Measurements from ENCODE around the gene RGL4. TPM values are rescaled to one million over a fixed set of nuclear protein-coding genes. Genes with fewer than 3 reads are reported as not detected.
"Not testable (repeated sequence)": the region's sequence is repeated elsewhere in the genome, so short reads cannot be mapped to it uniquely, and the experiment has no call there.

Gene RGL4
- total and polyA plus RNA-seq, 2 of the 8 experiments (the other 6 are each of a cell fraction or from before 2014, with no cell fraction given): not detected

DNA sequence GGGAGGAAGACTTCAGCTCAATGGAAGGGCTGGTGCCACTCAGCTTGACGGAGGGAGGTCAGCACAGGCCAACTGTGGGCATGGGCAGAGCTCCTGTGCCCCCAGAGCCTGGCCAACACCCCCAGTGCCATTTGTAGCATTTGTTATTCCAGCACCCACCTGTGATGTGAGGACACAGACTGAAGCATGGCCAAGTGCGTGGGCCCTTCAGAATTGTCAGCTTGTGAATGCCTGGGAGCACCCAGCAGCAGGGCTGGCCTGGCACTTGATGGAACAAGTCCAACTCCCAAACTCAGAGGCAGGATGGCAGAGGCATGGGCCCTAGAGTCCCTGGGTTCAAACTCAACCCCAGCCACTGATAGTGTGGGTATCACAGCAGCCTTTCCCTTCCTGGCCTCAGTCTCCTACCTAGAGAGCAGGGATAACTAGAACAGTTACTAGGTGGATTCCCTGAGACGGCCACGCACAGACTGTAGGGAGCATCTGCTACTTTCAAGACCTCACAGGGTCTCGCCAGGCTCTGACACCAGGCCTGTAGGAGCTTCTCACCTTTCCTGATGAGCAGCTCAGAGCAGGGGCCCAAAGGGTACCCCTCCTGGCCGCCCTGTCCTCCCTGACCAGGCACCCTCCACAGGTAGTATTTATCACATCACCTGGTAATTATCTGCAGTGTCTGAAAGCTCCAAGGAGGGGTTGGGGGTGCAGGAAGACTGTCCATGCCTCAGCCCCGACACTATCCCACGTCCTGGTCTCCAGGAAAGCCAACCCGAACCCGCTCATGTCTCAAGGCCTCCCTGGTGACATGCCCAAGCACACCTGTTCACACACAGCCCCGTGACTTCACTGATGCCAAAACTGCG lies 13.7 kb upstream of the RGL4 start:
- H3K23me2 ChIP-seq (ENCODE audit: low read depth, low read length); H2BK15ac ChIP-seq (ENCODE audit: low read length); H3K27me3 ChIP-seq (replicated peaks in 1 of 4; ENCODE audit: control insufficient read depth in 3 of 4, extremely low read depth in 1 of 4, insufficient read depth in 3 of 4, low read length in 3 of 4); H2BK5ac ChIP-seq (ENCODE audit: low read depth, low read length); H3K79me2 ChIP-seq (ENCODE audit: control insufficient read depth in 1 of 2, insufficient read depth in 2 of 2, low read length in 2 of 2); H3K56ac ChIP-seq (replicated peaks; ENCODE audit: insufficient read length, low read depth, low read length); DNase-seq (ENCODE audit: low read depth in 1 of 2, low spot score in 2 of 2); H3K18ac ChIP-seq (ENCODE audit: extremely low read depth, low read length); H2BK12ac ChIP-seq (ENCODE audit: low read depth, low read length); H4K5ac ChIP-seq (ENCODE audit: insufficient read length, low read depth, low read length); H4K8ac ChIP-seq (ENCODE audit: extremely low read depth, insufficient read depth, low read length); H3K23ac ChIP-seq (ENCODE audit: insufficient read length); H3K9ac ChIP-seq (replicated peaks in 1 of 4; ENCODE audit: extremely low read depth in 1 of 4, low read depth in 3 of 4, low read length in 3 of 4); H2BK20ac ChIP-seq (ENCODE audit: low read length); H2AFZ ChIP-seq (ENCODE audit: low read length); H3K14ac ChIP-seq (ENCODE audit: insufficient read length); H3K4me1 ChIP-seq (replicated peaks in 1 of 4; ENCODE audit: control insufficient read depth in 3 of 4, insufficient read depth in 4 of 4, low read length in 3 of 4); H2BK120ac ChIP-seq (replicated peaks; ENCODE audit: low read depth, low read length); H3K36me3 ChIP-seq (ENCODE audit: control insufficient read depth in 2 of 4, insufficient read depth in 4 of 4, low read length in 3 of 4); H3K9me3 ChIP-seq (ENCODE audit: insufficient read depth in 2 of 2, low read depth in 1 of 2, low read length in 1 of 2); CTCF ChIA-PET (ENCODE audit: partially characterized antibody); H3K79me1 ChIP-seq (ENCODE audit: low read depth, low read length); FAIRE-seq; H4K91ac ChIP-seq (replicated peaks; ENCODE audit: insufficient read length, low read length); H2AK5ac ChIP-seq (ENCODE audit: low read depth, low read length); H3K27ac ChIP-seq (ENCODE audit: low read depth, low read length); H3K4me3 ChIP-seq (ENCODE audit: extremely low read depth in 1 of 4, insufficient read depth in 2 of 4, low read depth in 3 of 4, low read length in 4 of 4); H3K4me2 ChIP-seq (ENCODE audit: insufficient read depth in 1 of 2, low read depth in 2 of 2, low read length in 2 of 2); H3K4ac ChIP-seq (replicated peaks; ENCODE audit: insufficient read length, low read depth, low read length): not testable (repeated sequence)
- WGBS, 2 experiments (ENCODE audit: extremely low coverage in 1 of 2, insufficient coverage in 1 of 2, insufficient read length in 1 of 2, insufficient replicate concordance in 2 of 2, low coverage in 1 of 2, low lambda C conversion rate in 2 of 2, missing lambda C conversion rate in 1 of 2): 91% methylated on average over 12 of the region's 12 CpGs; no CpG with 5 or more reads in 1 of the 2 experiments
- POLR2A ChIA-PET (ENCODE audit: partially characterized antibody): interaction anchor here (1.5 kb wide), 1 partner anchor 90 kb away, joined by 3 read pairs; no protein-coding TSS in a partner anchor
- peaks cover 3 to 12% of the 10 kb centered on the region in 2 experiments for H4K20me1 ChIP-seq (replicated peaks in 1 of 2; ENCODE audit: control insufficient read depth in 1 of 2, insufficient read depth in 2 of 2, low read length in 2 of 2)

All from H1 (cell line).